Hematopoietic multipotent progenitor cell treated with erythropoietin and hydrocortisone succinate and interleukin-3 and kit ligand, for 15 days (in vitro differentiated cells): ENCODE measurements around the gene MDC1.
"Not testable (repeated sequence)": the region's sequence is repeated elsewhere in the genome, so short reads cannot be mapped to it uniquely, and the experiment has no call there.

Source experiments
- DNase-seq: peaks from one replicate; pipeline ENCODE4 v3.0.0-alpha.2; 2015; ENCODE audit warnings: low spot score

Gene MDC1

DNA sequence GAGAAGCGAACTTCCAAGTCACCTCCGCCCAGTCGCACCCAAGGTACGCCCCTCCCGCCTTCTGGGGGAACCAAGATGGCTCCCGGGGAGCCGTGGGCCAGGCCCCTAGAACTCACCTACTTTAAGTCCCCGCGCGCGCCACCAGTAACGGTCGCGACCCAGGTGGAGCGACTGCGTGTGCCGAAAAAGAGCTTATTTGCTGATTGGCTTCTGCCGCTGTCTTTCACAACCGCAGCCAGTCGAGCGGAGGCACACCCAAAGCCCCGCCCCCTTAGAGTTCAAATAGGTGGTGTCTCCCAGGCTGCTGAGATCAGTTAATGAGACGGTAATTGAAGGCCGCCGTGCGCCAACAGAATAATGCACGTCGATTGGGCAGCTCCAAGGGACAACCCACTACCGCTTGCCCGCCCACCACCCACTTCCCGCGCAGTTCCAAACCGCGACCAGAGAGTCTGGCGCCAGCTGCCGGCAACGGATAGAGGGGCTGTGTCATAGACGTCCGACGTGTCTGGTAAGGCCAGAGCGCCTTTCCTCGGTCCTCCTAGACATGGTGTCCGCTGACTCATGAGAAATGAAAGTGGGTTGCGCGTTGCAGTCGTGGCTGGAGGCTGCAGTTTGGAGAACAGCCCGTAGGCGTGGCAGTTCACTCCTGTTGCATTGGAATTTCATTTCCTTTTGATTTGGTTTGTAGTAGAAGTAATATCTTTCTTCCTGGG is at the start of gene MDC1:
MDC1 (minus strand) TSS at position 153 of the 716 bp plus-strand sequence. CDS start 2,106 bp downstream, outside the sequence.
- DNase-seq: peak; percentile 100

- no peak for DNase-seq
Measured at GRCh38 chr6:30766461-30767157, 49.5 kb upstream of the MDC1 start.

DNA sequence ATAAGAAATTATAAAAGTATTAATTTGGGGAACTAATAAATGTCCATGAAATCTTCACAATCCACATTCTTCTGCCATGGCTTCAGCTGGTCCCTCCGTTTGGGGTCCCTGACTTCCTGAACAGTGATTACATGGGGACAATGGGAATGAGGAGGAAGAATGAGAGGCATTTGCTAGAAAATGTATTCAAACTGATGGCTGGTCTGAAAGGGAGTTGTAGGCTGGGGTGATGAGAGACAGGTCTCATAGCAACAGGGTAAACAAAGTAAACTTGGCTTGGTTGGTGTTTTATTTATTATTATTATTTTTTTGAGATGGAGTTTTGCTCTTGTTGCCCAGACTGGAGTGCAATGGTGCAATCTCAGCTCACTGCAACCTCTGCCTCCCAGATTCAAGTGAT is 48.4 kb upstream of the MDC1 start:
- not testable (repeated sequence) for DNase-seq

- not testable (repeated sequence) for DNase-seq
Measured at GRCh38 chr6:30764490-30765043, 47.5 kb upstream of the MDC1 start.

DNA sequence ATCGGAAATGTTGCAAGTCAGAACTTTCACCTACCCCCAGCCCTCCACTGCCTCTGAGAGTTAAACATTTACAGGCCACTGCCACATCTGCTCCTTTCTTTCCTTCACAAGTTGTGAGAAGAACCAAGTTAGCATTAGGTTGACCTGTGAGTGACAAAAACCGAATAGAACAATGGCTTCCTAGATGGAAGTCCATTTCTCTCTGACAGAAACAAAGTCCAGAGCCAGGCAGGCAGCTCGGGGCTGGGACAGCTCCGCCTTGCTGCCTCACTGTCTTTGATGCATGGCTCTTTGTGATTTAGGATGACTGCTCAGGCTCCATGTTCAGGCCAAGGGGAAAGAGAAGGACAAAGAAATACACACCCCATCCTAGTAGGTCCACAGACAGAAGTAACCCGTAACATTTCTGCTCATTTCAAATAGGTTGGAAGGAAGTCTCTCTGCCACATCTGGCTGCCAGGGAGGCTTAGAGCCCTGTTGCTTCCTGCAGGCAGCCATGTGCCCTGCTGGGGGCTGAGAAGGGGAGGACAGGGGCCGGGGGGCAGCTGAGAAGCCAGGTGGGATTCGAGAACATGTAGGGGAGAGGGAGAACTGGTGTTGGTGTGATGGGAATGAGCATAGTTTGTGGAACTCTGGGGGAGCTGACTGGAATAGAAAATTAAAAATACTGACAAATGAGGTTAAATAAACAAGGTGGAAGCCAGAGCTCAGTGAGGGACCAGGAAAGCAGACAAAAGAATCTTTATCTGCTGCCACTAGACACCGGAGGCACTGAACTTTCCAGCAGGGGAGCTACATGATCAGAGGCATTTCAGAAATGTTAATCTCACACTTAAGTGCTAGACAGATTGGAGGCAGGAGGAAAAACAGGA is 46.8 kb upstream of the MDC1 start:
- DNase-seq: no peak

- DNase-seq: no peak
Measured at GRCh38 chr6:30763155-30763617, 46.1 kb upstream of the MDC1 start.

DNA sequence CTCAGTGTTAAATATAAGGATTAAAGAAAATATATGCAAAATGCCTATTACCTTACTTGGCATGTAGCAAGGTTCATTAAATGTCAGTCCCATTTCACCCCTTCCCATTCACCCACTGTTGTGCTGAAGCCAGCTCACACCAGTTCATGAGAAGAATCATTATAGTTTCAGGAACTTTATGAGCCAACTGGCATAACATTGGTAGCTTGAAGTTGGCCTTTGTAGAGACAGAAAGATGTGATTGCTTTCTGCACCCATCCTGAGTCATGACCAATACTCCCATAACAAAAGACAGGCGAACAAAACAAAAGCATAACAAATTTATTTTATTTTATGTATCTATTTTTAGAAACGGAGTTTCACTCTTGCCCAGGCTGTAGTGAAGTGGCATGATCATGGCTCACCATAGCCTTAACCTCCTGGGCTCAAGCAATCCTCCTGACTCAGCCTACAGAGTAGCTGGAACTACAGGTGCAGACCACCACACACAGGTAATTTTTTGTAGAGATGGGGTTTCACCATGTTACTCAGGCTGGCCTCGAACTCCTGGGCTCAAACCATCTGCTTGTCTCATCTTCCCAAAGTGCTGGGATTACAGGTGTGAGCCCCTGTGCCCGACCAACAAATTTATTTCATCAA is 44.8 kb upstream of the MDC1 start:
- no peak for DNase-seq

DNA sequence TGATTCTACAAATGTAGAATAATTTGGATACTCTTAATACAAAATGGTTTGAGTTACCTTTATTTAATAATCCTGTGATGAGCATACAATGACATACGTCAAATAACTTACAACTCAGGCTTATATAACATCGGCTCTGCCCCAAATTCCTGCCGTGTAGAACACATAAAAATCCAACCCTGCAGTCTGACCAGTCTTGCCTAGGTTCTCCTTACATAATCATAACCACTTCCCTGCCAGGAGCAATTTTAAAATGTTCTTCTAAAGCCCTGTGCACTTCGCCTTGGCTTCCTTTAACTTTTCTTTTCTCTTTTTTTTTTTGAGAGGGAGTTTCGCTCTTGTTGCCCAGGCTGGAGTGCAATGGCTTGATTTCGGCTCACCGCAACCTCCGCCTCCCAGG is 43.5 kb upstream of the MDC1 start:
- no peak for DNase-seq

GRCh38 chr6:30759575-30760239 is 42.6 kb upstream of the MDC1 start:
- no peak for DNase-seq

DNA sequence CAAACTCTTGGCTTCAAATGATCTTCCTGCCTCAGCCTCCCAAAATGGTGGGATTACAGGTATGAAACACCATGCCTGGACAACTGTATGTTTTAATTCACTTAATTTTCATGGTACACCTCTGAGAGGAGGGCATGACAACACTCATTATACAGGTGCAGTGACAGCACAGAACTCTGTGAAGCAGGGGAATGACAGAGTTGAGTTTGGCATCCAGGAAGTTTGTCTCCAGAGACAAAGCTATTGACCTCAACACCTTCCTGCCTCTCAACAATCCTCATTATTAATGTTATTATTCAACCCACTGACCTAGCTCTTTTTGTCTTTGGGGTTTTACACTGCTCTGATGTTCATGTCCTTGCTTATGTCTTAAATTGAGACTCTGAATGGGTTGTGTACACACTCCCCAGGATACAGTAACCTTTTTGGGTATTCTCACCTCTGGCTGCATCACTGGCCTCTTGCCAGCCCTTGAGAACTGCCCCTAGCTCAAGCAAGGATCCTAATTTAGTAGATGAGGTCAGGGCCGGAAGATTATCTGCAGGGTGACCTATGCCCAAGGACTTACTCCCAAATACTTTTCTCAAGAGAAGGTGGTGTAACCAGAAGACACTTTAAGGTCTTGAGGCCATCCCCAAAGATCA is 40.3 kb upstream of the MDC1 start:
- DNase-seq: no peak

- not testable (repeated sequence) for DNase-seq
Measured at GRCh38 chr6:30756405-30757003, 39.4 kb upstream of the MDC1 start.

DNA sequence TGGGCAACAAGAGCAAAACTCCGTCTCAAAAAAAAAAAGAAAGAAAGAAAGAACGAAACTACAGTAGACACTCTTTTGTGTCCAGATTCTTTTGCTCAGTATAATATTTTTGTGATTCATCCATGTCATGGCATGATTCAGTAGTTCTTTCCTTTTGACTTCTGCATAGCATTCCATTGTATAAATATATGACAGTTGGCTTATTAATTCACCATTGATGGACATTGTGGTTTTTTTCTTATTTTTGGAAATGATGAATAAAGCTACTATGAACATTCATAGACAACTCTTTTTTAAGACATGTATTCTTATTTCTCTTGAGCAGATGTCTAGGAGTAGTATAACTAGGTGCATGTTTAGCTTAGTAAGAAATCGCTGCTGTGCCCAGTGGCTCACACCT is 37.5 kb upstream of the MDC1 start:
- no peak for DNase-seq

DNA sequence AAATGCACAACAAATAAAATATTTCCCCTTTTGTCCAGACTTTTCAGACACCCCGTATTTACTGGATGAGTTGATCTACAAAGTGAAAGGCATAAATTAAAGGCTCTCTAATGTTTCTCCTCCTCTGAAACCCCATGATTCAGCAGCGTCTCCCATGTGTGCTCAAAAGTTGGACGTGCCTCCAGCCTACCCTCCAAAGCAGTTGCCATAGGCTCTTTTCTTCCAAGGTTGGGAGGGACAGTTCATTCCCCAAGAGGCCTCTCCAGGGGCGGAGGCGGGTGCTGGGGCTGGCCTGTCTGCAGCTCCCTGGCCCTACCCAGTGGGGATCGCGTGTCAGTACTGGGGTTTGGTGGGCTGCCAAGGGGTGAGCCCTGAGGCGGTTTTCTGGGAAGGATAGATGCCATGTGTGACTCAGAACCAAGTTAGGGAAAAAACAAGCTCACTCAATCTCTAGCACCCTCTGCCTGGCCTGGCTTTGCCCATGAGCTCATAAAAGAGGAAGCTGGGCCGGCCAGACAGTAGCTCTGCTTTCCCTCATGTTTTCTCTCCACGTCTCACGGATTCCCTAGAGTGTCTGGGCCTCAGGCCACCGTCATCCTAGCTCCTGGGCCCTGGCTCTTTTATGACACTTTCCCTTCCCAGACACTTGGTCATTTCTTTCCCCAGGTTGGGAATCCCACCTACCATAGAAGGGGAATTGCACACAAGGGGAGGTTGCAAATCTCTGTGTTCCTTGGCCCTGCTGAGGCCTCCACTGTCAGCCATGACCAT is 35.3 kb upstream of the MDC1 start:
- peak; percentile 59 for DNase-seq

GRCh38 chr6:30750379-30750668 is 33.2 kb upstream of the MDC1 start:
- DNase-seq: no peak

DNA sequence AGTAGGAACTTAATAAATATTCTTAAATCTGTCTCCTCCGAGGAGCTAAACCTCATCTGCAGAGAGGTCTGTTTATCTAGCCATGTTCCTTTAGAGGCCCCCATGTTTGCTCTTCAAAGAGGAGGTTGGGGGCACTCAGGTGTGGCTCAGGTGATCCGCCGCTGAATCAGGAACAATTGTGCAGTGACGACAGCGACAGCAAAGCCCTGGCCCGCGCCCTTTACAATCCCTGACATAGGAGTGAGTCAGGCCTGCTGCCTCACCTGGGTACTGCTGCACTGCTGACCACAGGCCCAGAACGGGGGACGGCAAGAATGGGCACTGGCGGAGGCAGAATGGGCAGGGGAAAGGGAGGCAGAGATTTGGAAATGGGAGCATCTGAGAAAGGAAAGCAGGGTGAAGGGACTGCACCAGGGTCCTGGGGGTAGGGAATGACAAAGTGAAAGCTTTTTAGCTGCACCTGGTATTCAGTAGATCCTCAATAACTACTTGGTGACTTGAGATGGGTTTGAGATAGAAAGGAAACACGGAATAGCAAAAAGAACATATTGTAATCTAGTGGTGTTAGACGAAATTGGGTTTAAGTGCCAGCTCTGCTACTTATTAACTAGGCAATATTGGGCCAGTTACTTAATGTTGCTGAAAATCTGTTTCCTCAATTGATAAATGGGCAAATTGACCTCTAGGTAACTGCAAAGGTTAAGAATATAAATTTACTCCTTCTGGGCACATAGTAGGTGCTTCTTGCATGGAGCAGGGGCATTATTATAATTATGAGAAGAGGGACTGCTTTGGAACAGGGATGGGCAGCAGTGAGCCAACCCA is 32.7 kb upstream of the MDC1 start:
- DNase-seq: no peak

- DNase-seq: no peak
Measured at GRCh38 chr6:30748851-30749540, 31.9 kb upstream of the MDC1 start.

- no peak for DNase-seq
Measured at GRCh38 chr6:30747902-30748769, 31.1 kb upstream of the MDC1 start.
